Right lobe of liver (tissue), 6 donors: ENCODE measurements around the gene EIF4EBP3. TPM values are rescaled to one million over a fixed set of nuclear protein-coding genes. Genes with fewer than 3 reads are reported as not detected.

Source experiments
- ATAC-seq, 4 donors: fragments of 200-7000 bp; cut with Tn5 transposase; one replicate each; pipeline ENCODE4 v1.9.1; 2020; ENCODE audit warnings: mild to moderate bottlenecking in 4 of 4, moderate library complexity in 4 of 4
- DNase-seq, 3 donors: peaks; one replicate each; pipeline ENCODE4 v3.0.0-alpha.2; 2020
- H3K27ac ChIP-seq, 3 donors: fragments of 200-600 bp; one replicate each; pipeline ENCODE4 v1.8.0; 2022
- H3K27me3 ChIP-seq, 2 donors: fragments of 200-600 bp; one replicate each; pipeline ENCODE4 v1.8.0; 2022
- H3K36me3 ChIP-seq, 4 donors: fragments of 200-600 bp; sonication (generic) in 1 of 4; one replicate each; pipeline versions ENCODE4 v1.5.1 to v1.8.0; 2017 to 2022; ENCODE audit warnings: control low read depth in 1 of 4
- H3K4me1 ChIP-seq, 4 donors: fragments of 200-600 bp; sonication (generic) in 1 of 4; one replicate each; pipeline versions ENCODE4 v1.5.1 to v1.8.0; 2017 to 2022; ENCODE audit warnings: control low read depth in 1 of 4
- H3K4me3 ChIP-seq, 3 donors: fragments of 200-600 bp; one replicate each; pipeline ENCODE4 v1.8.0; 2022
- H3K9me3 ChIP-seq, 4 donors: fragments of 200-600 bp; sonication (generic) in 1 of 4; one replicate each; pipeline versions ENCODE4 v1.5.1 to v1.8.0; 2017 to 2022; ENCODE audit warnings: control low read depth in 1 of 4
- CTCF ChIP-seq, 4 donors: fragments of 200-600 bp in 3 of 4; fragments of 450-650 bp in 1 of 4; IDR thresholded peaks; one replicate each; pipeline versions ENCODE4 v1.5.1 to v1.8.0; 2016 to 2022; ENCODE audit warnings: antibody characterized with exemption in 4 of 4, mild to moderate bottlenecking in 2 of 4
- POLR2A ChIP-seq: fragments of 450-650 bp; IDR thresholded peaks from one replicate; pipeline ENCODE4 v1.6.1; 2017; ENCODE audit warnings: antibody characterized with exemption, mild to moderate bottlenecking
- WGBS: methylation state at CpG from one replicate; pipeline ENCODE4 v1.1.6; 2018; ENCODE audit warnings: low coverage, low lambda C conversion rate; ENCODE audit not compliant: insufficient coverage; ENCODE audit errors: missing lambda C conversion rate; 5-methylcytosine and 5-hydroxymethylcytosine counted together
- intact Hi-C, 2 donors: fragments of 100-400 bp; cut with DNase I; formaldehyde crosslinking; loops; one replicate each; pipeline versions ENCODE4 v1.11.2 to v1.14.1; 2022
- total RNA-seq, 6 experiments: library from RNA; depleted of rRNA in 2 of 6; stranded (reverse); fragments of >200 nt in 2 of 6; fragmentation: NEBNext Ultra II Directional in 3 of 6; extraction: Animal tissue kit (Norgen Biotek cat#: 25700) in 3 of 6; gene quantifications; one replicate each; pipeline versions ENCODE4 v1.1.0 to v1.2.4, GENCODE V29; 2016 to 2023
- donor health status: DM: no; HTN: yes; CAD: no.
- donor health status: DM: no; HTN: no; CAD: no.
- donor health status: DM: no; HTN: no; CAD: no.
- donor health status: DM: no; HTN: yes; CAD: no.
- donor health status: DM: no; HTN: yes; CAD: no.

The EIF4EBP3 gene
- total RNA-seq, 6 experiments from 2014 or later: 10.7 to 19.5 (median 13.6) TPM

- Histone ChIP-seq H3K9me3 (no peaks in the 10 kb centered on the region), H3K36me3 (peaks cover 0 to 15% (median 7%) of the 10 kb centered on the region in 4 donors), H3K4me1 (peaks cover 0 to 55% (median 27%) of the 10 kb centered on the region in 4 donors), H3K4me3 (peak overlapping the region; percentile 74 to 87 (median 76)), H3K27ac (peak overlapping the region; percentile 84 to 94 (median 87)), H3K27me3 (no peaks in the 10 kb centered on the region)
- no peak for ATAC-seq
- 2% methylated on average over 6 of the region's 13 CpGs for WGBS
- no peak for DNase-seq
- TF ChIP-seq CTCF (IDR thresholded peaks at IDR 0.05) (no peak), POLR2A (no peak)
- intact Hi-C loops: loop anchor here (10.0 kb wide), 1 partner anchor 70 kb away; the partner anchor contains the start of genes CD14 (in 2 of the 2) and TMCO6 (in 2 of the 2)
Measured at GRCh38 chr5:140565024-140565779, 17.7 kb downstream of the EIF4EBP3 start.

GRCh38 chr5:140565780-140566095 lies 18.3 kb downstream of the EIF4EBP3 start:
- TF ChIP-seq POLR2A (no peak), CTCF (IDR thresholded peaks at IDR 0.05) (no peak)
- H3K27ac ChIP-seq: peak overlapping the region in 2 of 3 donors; percentile 84 to 94
- H3K4me3 ChIP-seq: peak overlapping the region; percentile 74 to 87 (median 76)
- intact Hi-C loops: loop anchor here (10.0 kb wide), 1 partner anchor 69 kb away; the partner anchor contains the start of genes CD14 (in 2 of the 2) and TMCO6 (in 2 of the 2)
- DNase-seq (no peak), ATAC-seq (no peak)
- H3K27me3 ChIP-seq: no peaks in the 10 kb centered on the region
- no peaks in the 10 kb centered on the region for H3K9me3 ChIP-seq
- peaks cover 0 to 15% (median 7%) of the 10 kb centered on the region in 4 donors for H3K36me3 ChIP-seq
- H3K4me1 ChIP-seq: peaks cover 0 to 56% (median 27%) of the 10 kb centered on the region in 4 donors
- WGBS: 93% methylated on average over 3 of the region's 4 CpGs

- Histone ChIP-seq H3K4me1 (peaks cover 0 to 57% (median 28%) of the 10 kb centered on the region in 4 donors), H3K9me3 (no peaks in the 10 kb centered on the region), H3K4me3 (no peak overlapping the region), H3K27ac (no peak overlapping the region), H3K27me3 (no peaks in the 10 kb centered on the region), H3K36me3 (peaks cover 0 to 15% (median 7%) of the 10 kb centered on the region in 4 donors)
- intact Hi-C loops: loop anchor here (10.0 kb wide), 1 partner anchor 68 kb away; the partner anchor contains the start of genes CD14 (in 2 of the 2) and TMCO6 (in 2 of the 2)
- ATAC-seq (no peak), DNase-seq (no peak)
- 100% methylated on average over 1 of the region's 5 CpGs for WGBS
- TF ChIP-seq CTCF (IDR thresholded peaks at IDR 0.05) (no peak), POLR2A (no peak)
Measured at GRCh38 chr5:140566665-140567064, 19.2 kb downstream of the EIF4EBP3 start.

- no peak for TF ChIP-seq POLR2A
- TF ChIP-seq CTCF (IDR thresholded peaks at IDR 0.05): no peak
- intact Hi-C loops: loop anchor here (10.0 kb wide), 1 partner anchor 68 kb away; the partner anchor contains the start of genes CD14 (in 2 of the 2) and TMCO6 (in 2 of the 2)
- H3K27ac ChIP-seq: no peak overlapping the region
- H3K4me1 ChIP-seq: peaks cover 0 to 56% (median 25%) of the 10 kb centered on the region in 4 donors
- DNase-seq (peak in 1 of 3 donors; percentile 55), ATAC-seq (no peak)
- 84% methylated on average over 8 of the region's 22 CpGs for WGBS
- H3K4me3 ChIP-seq: no peak overlapping the region
- no peaks in the 10 kb centered on the region for H3K9me3 ChIP-seq
- H3K27me3 ChIP-seq: no peaks in the 10 kb centered on the region
- peaks cover 0 to 15% (median 7%) of the 10 kb centered on the region in 4 donors for H3K36me3 ChIP-seq
Measured at GRCh38 chr5:140567136-140567818, 19.8 kb downstream of the EIF4EBP3 start.
